DMS153 (cell line): Measurements from ENCODE around the gene DAG1.

Experiments
- DNase-seq: peaks from one replicate; lab custom pipeline; 2025; lab: John Stamatoyannopoulos, UW

DAG1 gene

GRCh38 chr3:49518441-49518840, 48.4 kb downstream of the DAG1 start:
- DNase-seq = no peak

GRCh38 chr3:49519296-49519695, 49.2 kb downstream of the DAG1 start:
- no peak for DNase-seq

- no peak for DNase-seq
Measured at GRCh38 chr3:49519916-49520385, 49.9 kb downstream of the DAG1 start.

DNA sequence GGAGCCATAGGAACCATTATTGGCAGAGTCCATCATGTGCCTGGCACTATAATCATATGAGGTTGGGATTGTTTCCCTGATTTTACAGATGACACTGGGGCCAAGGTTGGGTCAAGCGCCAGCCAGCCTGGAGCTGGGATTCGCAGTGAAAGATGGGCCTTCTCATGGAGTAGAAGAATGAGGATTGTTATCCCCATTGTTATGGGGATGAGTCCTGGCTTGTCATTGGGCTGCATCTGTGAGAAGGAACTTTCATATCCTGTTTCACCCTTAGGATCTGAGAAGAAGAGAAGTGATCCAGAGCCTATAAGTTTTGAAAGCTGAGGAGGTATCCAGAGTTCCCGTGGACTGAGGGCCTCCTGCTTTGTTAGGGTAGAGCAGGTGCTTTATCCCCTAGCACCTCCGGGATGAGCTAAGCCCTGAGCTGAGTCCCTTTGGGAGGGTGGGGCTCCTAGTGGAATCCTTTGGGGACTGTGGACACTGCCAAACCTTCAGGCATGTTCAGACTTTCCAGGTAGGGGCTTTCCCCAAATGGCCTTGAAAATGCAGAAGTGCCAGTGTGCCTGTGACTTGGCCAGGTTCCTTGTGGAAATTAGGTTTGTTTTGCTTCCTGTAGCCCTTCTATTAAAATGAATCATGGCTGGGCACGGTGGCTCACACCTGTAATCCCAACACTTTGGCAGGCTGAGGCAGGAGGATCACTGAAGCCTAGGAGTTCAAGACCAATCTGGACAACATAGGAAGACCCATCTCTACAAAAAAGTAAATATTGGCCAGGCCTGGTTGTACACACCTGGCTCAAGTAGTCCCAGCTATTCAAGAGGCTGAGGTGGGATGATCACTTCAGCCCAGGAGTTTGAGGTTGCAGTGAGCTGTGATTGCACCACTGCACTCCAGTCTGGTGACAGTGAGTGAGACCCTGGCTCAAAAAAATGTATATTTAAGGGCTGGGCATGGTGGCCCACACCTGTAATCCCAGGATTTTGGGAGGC, 54.0 kb downstream of the DAG1 start:
- no peak for DNase-seq

DNA sequence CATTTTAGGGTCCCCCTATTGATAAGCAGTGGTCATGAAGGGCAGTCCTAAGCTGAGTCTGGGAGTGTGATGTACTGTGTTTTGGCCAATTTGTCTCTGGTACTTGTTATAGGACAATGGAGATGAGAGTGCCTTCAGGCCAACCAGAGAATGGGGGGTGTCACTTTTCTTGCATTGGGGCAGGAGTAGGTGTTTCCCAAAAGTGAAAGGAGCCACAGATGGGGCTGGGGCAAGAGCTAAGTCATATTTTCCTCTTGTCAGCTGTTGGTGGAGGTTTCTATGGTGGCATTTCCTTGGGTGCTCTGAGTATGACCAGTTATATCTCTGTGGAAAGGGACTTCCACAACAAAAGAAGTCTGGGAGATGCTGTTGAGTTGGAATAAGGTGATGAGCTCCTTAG, 59.5 kb downstream of the DAG1 start:
- DNase-seq = no peak

GRCh38 chr3:49530231-49530630, 60.2 kb downstream of the DAG1 start:
- DNase-seq = no peak

GRCh38 chr3:49530701-49531100, 60.6 kb downstream of the DAG1 start:
- DNase-seq = no peak

- DNase-seq = no peak
Measured at GRCh38 chr3:49531218-49531617, 61.2 kb downstream of the DAG1 start.

DNA sequence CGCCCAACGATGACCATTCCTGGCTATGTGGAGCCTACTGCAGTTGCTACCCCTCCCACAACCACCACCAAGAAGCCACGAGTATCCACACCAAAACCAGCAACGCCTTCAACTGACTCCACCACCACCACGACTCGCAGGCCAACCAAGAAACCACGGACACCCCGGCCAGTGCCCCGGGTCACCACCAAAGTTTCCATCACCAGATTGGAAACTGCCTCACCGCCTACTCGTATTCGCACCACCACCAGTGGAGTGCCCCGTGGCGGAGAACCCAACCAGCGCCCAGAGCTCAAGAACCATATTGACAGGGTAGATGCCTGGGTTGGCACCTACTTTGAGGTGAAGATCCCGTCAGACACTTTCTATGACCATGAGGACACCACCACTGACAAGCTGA, 61.6 kb downstream of the DAG1 start:
- no peak for DNase-seq

- DNase-seq = no peak
Measured at GRCh38 chr3:49533031-49533430, 63.0 kb downstream of the DAG1 start.

- DNase-seq = no peak
Measured at GRCh38 chr3:49533786-49534519, 63.9 kb downstream of the DAG1 start.

DNA sequence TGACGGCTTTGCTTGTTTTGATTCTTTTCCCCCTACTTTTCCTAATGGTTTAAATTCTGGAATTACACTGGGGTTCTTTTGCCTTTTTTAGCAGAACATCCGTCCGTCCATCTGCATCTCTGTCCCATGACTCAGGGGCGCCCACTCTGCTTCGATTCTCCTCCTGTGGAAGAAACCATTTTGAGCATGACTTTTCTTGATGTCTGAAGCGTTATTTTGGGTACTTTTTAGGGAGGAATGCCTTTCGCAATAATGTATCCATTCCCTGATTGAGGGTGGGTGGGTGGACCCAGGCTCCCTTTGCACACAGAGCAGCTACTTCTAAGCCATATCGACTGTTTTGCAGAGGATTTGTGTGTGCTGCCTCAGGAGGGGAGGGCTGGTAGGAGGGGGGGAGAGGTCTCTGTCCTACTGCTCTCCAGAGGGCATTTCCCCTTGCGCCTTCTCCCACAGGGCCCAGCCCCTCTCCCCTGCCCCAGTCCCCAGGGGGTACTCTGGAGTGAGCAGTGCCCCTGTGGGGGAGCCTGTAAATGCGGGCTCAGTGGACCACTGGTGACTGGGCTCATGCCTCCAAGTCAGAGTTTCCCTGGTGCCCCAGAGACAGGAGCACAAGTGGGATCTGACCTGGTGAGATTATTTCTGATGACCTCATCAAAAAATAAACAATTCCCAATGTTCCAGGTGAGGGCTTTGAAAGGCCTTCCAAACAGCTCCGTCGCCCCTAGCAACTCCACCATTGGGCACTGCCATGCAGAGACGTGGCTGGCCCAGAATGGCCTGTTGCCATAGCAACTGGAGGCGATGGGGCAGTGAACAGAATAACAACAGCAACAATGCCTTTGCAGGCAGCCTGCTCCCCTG, 64.7 kb downstream of the DAG1 start:
- peak; percentile 80 for DNase-seq

DNA sequence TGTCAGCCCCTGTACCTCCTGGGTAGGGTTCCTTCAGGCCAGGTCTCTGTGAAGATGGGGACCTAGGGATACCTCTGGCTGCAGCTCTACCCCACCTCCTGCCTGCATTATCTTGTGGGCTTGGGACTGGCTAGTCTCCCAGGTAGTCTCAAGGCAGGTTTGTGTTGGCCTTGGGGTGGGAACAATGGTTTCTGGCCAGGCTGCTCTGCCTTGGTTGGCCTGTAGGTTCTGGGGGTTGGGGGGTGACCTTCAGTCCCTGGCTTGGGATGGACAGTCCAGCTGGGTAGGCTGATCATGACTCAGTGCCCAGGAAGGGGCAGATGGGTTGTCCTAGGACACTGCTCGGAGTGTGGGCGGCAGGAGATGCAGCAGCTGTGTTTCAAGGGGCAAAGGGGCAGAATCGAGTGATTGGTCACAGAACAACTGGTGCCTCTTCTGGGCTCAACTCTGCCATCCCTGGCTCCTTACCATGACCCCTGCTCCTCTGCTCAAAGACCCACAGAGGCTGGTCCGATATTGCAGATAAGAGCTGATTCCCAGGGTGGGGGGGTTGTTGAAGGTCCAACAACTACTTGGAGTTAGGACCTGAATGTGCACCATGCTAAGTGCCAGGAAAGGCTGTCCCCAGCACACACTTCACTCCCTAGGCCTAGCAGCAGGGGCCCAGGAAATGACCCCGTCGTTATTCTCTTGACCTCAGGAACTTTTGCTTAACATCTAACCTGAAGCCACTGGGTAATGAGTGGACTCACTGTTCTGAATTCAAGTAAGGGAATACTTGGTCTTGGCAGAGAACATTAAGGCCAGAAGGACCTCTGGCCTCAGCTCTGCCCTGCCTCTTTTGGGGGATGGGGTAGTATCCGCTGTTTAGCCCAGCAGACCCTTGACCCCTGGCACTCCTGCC, 66.2 kb downstream of the DAG1 start:
- no peak for DNase-seq

GRCh38 chr3:49536875-49537533, 66.9 kb downstream of the DAG1 start:
- DNase-seq = no peak

GRCh38 chr3:49539659-49540560, 69.8 kb downstream of the DAG1 start:
- peak; percentile 79 for DNase-seq

- DNase-seq = no peak
Measured at GRCh38 chr3:49552087-49552486, 82.0 kb downstream of the DAG1 start.

- no peak for DNase-seq
Measured at GRCh38 chr3:49553324-49553691, 83.2 kb downstream of the DAG1 start.

- peak; percentile 51 for DNase-seq
Measured at GRCh38 chr3:49553692-49554632, 83.9 kb downstream of the DAG1 start, which contains the start of gene BSN. Gene BSN, plus strand, starts transcription at chr3:49554477. Its CDS starts 126 bp downstream, at chr3:49554603.
